Measurements from ENCODE around the gene IP6K3.

Gene IP6K3

DNA sequence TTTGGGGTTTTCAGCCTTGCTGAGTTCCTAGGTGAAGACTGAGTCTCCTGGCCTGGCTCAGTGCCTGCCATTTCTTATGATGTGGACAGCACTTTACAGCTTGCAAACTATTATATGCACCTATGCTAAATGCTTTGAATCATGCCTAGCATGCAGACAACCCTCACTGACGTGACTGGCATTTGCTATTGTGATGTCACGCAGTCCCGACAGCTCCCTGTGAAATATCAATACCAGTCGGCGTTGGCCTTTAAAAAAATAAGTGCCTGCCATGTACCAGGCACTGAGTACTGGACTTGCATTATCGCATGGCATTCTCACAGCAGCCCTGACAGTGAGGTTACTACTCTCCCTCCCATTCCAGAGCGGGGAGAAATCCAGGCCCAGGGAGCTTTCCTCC lies 70.7 kb downstream of the IP6K3 start:
- in situ Hi-C loops (cut with MboI; ENCODE audit: low sequenced_read_pairs, unreplicated experiment): no loop called here
- no peak for TF ChIP-seq CTCF (IDR thresholded peaks at IDR 0.05; ENCODE audit: borderline replicate concordance, control extremely low read depth, extremely low read depth, insufficient read depth, missing control alignments)
- no peak for DNase-seq (ENCODE audit: low spot score)

DNA sequence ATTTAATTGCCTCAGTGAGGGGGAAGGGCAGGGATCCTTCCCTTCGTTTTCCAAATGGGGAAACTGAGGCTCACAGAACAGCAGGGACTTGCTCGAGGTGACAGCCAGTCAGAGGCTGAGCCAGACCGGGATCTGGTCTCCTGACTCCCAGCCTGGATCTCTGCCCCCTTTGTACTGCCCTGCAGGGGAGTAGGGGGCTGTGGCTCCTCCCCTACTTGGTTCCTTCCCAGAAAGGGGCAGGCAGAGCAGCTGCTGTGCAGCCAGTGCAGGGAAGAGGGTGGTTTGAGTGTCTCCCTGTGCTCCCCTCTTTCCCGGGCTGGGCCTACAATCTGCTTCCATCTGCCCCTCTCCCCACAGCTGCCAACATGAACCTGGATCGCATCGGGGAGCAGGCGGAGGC lies 72.9 kb downstream of the IP6K3 start:
- no peak for TF ChIP-seq CTCF (IDR thresholded peaks at IDR 0.05; ENCODE audit: borderline replicate concordance, control extremely low read depth, extremely low read depth, insufficient read depth, missing control alignments)
- DNase-seq (ENCODE audit: low spot score): no peak
- in situ Hi-C loops (cut with MboI; ENCODE audit: low sequenced_read_pairs, unreplicated experiment): no loop called here

DNA sequence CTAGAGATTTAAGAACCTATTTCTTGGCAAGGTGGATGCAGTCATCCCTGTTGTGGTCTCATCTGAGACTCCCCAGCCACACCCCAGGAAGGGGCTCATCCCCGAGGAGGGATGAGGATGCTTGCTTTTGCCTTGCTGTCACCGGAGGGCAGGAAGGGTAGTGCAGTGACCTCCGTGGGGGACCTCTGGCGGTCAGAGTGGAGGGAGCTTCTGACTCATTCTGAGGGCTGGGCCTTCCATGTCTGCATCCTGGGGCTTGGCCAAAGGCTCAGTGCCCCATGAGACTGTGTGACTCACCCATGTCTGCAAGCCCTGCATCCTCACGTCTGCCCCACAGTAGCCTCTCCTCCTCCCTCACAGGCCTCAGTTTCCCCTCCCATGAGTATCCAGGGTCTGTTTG lies 73.9 kb downstream of the IP6K3 start:
- DNase-seq (ENCODE audit: low spot score): peak; percentile 64
- peak; percentile 13 for TF ChIP-seq CTCF (IDR thresholded peaks at IDR 0.05; ENCODE audit: borderline replicate concordance, control extremely low read depth, extremely low read depth, insufficient read depth, missing control alignments)
- in situ Hi-C loops (cut with MboI; ENCODE audit: low sequenced_read_pairs, unreplicated experiment): no loop called here

DNA sequence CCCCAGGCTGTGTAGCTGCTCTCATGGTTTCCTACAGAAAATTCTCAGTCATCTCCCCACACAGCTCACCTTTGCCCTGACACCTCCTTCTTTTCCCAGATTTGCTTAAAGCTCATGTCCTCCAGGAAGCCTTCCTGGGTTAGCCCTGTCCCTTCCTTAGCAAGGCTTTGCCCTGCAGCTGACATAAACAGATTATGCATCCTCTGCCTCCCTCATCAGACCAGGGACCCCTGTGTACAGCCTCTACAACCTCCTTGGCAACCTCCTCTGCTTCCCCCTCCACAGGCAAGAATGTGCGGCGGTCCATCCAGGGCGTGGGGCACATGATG lies 75.0 kb downstream of the IP6K3 start:
- DNase-seq (ENCODE audit: low spot score): no peak
- in situ Hi-C loops (cut with MboI; ENCODE audit: low sequenced_read_pairs, unreplicated experiment): no loop called here
- no peak for TF ChIP-seq CTCF (IDR thresholded peaks at IDR 0.05; ENCODE audit: borderline replicate concordance, control extremely low read depth, extremely low read depth, insufficient read depth, missing control alignments)

Data from GM13976 (cell line).